SK-N-SH (cell line): ENCODE results near the gene PCBP3. TPM values are rescaled to one million over a fixed set of nuclear protein-coding genes. Genes with fewer than 3 reads are reported as not detected.

Experiments used
- CTCF ChIA-PET: fragments of 300-600, 350-600 bp; formaldehyde crosslinking; extraction: SDS; loops from one replicate; lab custom pipeline; 2021; lab: Yijun Ruan, JAX
- POLR2A ChIA-PET: fragments of 350-600 bp; sonication (Branson Sonifier 250); formaldehyde crosslinking; extraction: SDS; loops from one replicate; lab custom pipeline; 2020; ENCODE audit warnings: antibody characterized with exemption, inconsistent platforms; lab: Yijun Ruan, JAX
- DNase-seq: peaks from one replicate; pipeline ENCODE4 v3.0.0; 2012
- H2AFZ ChIP-seq: fragments of 200-600 bp; sonication (generic); 2 replicates; pipeline ENCODE4 v1.8.1; 2016; ENCODE audit warnings: antibody characterized with exemption, mild to moderate bottlenecking, low read depth
- H3F3A ChIP-seq: fragments of 200-600 bp; sonication (generic); replicated peaks from 2 replicates; pipeline ENCODE3; 2016; ENCODE audit warnings: antibody characterized with exemption, mild to moderate bottlenecking; ENCODE audit not compliant: insufficient read depth
- H3K27ac ChIP-seq, 2 experiments: fragments of 200-500 bp in 1 of 2; fragments of 200-600 bp in 1 of 2; sonication (Bioruptor generic) in 1 of 2; sonication (generic), shearing (Covaris generic) in 1 of 2; 2 replicates each; pipeline versions ENCODE4 v1.5.1 to v1.6.1; 2014 to 2016; ENCODE audit warnings: low read depth in 2 of 2, inconsistent platforms in 1 of 2, low read length in 1 of 2, mild to moderate bottlenecking in 1 of 2, mixed read lengths in 1 of 2
- H3K27me3 ChIP-seq: fragments of 200-600 bp; sonication (generic), shearing (Covaris generic); 2 replicates; pipeline ENCODE4 v1.6.1; 2016; ENCODE audit warnings: mixed run types; ENCODE audit not compliant: insufficient read depth
- H3K36me3 ChIP-seq, 2 experiments: fragments of 200-500 bp in 1 of 2; fragments of 200-600 bp in 1 of 2; sonication (Bioruptor generic) in 1 of 2; sonication (generic) in 1 of 2; replicated peaks in 1 of 2; 2 replicates each; pipeline versions ENCODE3 to v1.5.1; 2014 to 2016; ENCODE audit warnings: low read length in 1 of 2, mild to moderate bottlenecking in 1 of 2; ENCODE audit not compliant: insufficient read depth in 2 of 2, control insufficient read depth in 1 of 2
- H3K4me1 ChIP-seq, 2 experiments: fragments of 200-500 bp in 1 of 2; fragments of 200-600 bp in 1 of 2; sonication (Bioruptor generic) in 1 of 2; sonication (generic), shearing (Covaris generic) in 1 of 2; 2 replicates each; pipeline versions ENCODE4 v1.5.1 to v1.6.1; 2014 to 2016; ENCODE audit warnings: low read depth in 1 of 2, low read length in 1 of 2, mixed run types in 1 of 2; ENCODE audit not compliant: insufficient read depth in 2 of 2, control insufficient read depth in 1 of 2
- H3K4me2 ChIP-seq: fragments of 200-600 bp; sonication (generic), shearing (Covaris generic); 2 replicates; pipeline ENCODE4 v1.6.1; 2017; ENCODE audit warnings: mixed run types
- H3K4me3 ChIP-seq, 2 experiments: fragments of 200-500 bp in 1 of 2; fragments of 200-600 bp in 1 of 2; sonication (Bioruptor generic) in 1 of 2; sonication (generic), shearing (Covaris generic) in 1 of 2; 2 replicates each; pipeline versions ENCODE4 v1.5.1 to v1.8.1; 2014 to 2016; ENCODE audit warnings: low read depth in 2 of 2, inconsistent platforms in 1 of 2, low read length in 1 of 2, mild to moderate bottlenecking in 1 of 2, mixed read lengths in 1 of 2, moderate library complexity in 1 of 2
- H3K79me2 ChIP-seq: fragments of 200-600 bp; sonication (generic); 2 replicates; pipeline ENCODE4 v1.8.1; 2017; ENCODE audit warnings: mild to moderate bottlenecking; ENCODE audit not compliant: insufficient read depth
- H3K9ac ChIP-seq: fragments of 200-600 bp; sonication (generic); 2 replicates; pipeline ENCODE4 v1.6.1; 2017; ENCODE audit warnings: mixed run types
- H3K9me2 ChIP-seq: fragments of 200-600 bp; sonication (generic); 2 replicates; pipeline ENCODE4 v1.6.1; 2017; ENCODE audit warnings: mixed run types
- H3K9me3 ChIP-seq: fragments of 200-600 bp; sonication (generic); 2 replicates; pipeline ENCODE4 v1.6.1; 2017; ENCODE audit warnings: mixed run types, mild to moderate bottlenecking, moderate library complexity
- H4K20me1 ChIP-seq: fragments of 200-600 bp; sonication (generic); 2 replicates; pipeline ENCODE4 v1.6.1; 2017; ENCODE audit warnings: mild to moderate bottlenecking, mixed run types; ENCODE audit not compliant: insufficient read depth
- EP300 ChIP-seq, 2 experiments: IDR thresholded peaks; 2 replicates each; pipeline versions ENCODE4 v1.4.0 to v1.6.1; 2012; ENCODE audit warnings: borderline replicate concordance in 1 of 2, low read depth in 1 of 2, low read length in 1 of 2
- FOXM1 ChIP-seq: IDR thresholded peaks from 2 replicates; pipeline ENCODE4 v1.4.0; 2012; ENCODE audit warnings: low read depth, mild to moderate bottlenecking
- GATA2 ChIP-seq: sonication (generic); formaldehyde crosslinking; IDR thresholded peaks from 2 replicates; pipeline ENCODE4 v1.5.0; 2020; ENCODE audit warnings: mild to moderate bottlenecking, missing genetic modification reagents
- RFX5 ChIP-seq: IDR thresholded peaks from 2 replicates; pipeline ENCODE4 v1.6.1; 2012; ENCODE audit warnings: mild to moderate bottlenecking, improper control_type of control experiment, low read length
- RXRA ChIP-seq: IDR thresholded peaks from 2 replicates; pipeline ENCODE4 v1.4.0; 2012; ENCODE audit warnings: low read depth, mild to moderate bottlenecking, borderline replicate concordance
- YY1 ChIP-seq: IDR thresholded peaks from 2 replicates; pipeline ENCODE4 v1.4.0; 2012; ENCODE audit warnings: low read depth, mild to moderate bottlenecking
- WGBS: methylation state at CpG from one replicate; pipeline ENCODE4 v1.1.6; 2017; ENCODE audit warnings: low lambda C conversion rate; 5-methylcytosine and 5-hydroxymethylcytosine counted together
- polyA plus RNA-seq, 3 experiments: library from polyadenylated mRNA; depleted of rRNA; stranded (reverse); fragments of >200 nt; gene quantifications; 2 replicates each; pipeline ENCODE4 v1.2.3, GENCODE V29; 2012
- TF ChIP-seq, protein P1 (sequence below): IDR thresholded peaks from 2 replicates; pipeline ENCODE4; 2012
- TF ChIP-seq, protein P2 (sequence below): fragments of 200-600 bp; sonication (generic); IDR thresholded peaks from 2 replicates; pipeline ENCODE4 v1.6.1; 2017; ENCODE audit warnings: antibody characterized with exemption, mild to moderate bottlenecking, moderate library complexity
- TF ChIP-seq, protein P3 (sequence below): IDR thresholded peaks from 2 replicates; pipeline ENCODE4 v1.6.1; 2012; ENCODE audit warnings: mild to moderate bottlenecking, low read depth, low read length, moderate library complexity

PCBP3 gene
- polyA plus RNA-seq, 1 of the 3 experiments (the other 2 are of a cell fraction) = 9.5 TPM

DNA sequence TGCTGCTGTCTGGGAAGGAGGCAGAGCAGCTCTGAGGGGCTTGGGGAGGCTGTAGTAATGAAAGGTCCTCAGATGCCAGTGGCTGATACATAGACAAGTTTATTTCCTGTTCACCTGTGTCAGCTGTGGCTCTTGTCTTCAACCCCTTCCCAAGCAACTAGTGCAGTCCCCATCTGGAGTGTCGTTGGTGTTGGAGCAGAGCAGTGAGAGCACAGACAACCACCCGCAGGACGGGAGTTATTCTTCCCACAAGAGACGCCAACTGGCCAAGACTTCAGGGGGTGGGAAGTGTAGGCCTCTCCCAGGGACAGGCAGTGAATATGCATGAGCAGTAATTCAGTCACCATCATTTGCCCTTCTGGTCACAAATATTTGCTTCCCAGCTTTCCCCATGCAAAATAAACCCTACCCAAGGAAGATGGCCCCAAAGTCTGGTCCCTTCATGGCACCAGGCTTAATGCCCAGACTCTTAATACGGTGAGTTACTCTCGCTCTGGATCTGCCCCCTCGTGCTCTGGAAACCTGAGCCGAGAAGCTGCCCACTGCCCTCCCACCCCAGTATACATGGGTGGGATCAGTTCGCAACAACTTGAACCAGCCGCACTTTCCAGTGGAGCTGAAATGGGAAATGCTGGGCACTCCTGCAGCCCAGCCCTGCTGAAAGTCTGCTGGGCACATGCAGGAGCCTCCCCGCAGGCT is 184.5 kb downstream of the PCBP3 start:
- no peaks in the 10 kb centered on the region for H3K79me2 ChIP-seq
- no peaks in the 10 kb centered on the region for H4K20me1 ChIP-seq
- DNase-seq = no peak
- no peaks in the 10 kb centered on the region for H3K9me2 ChIP-seq
- ChIA-PET CTCF (interaction anchor here (0.9 to 4.0 kb wide), 5 partner anchors 46 to 388 kb away, joined by 3 to 27 read pairs (median 5); no protein-coding TSS in a partner anchor), POLR2A (no interaction called here)
- peaks cover 0 to 33% of the 10 kb centered on the region in 2 experiments; a peak in 1 of 4 replicates for H3K4me1 ChIP-seq
- H2AFZ ChIP-seq = no peak overlapping the region
- no peaks in the 10 kb centered on the region for H3K36me3 ChIP-seq
- H3K27ac ChIP-seq = no peak overlapping the region
- H3K4me3 ChIP-seq = no peak overlapping the region
- H3K9ac ChIP-seq = no peak overlapping the region
- H3K4me2 ChIP-seq = no peak overlapping the region
- WGBS = 92% methylated on average over 10 of the region's 11 CpGs
- TF ChIP-seq FOXM1 (no peak), GATA2 (CRISPR knock-in tag) (no peak), YY1 (no peak), RFX5 (no peak), RXRA (no peak), EP300 (IDR thresholded peaks at IDR 0.05; ENCODE audit: borderline replicate concordance in 1 of 2, low read depth in 1 of 2, low read length in 1 of 2) (no peak)
- TF ChIP-seq, protein P1, sequence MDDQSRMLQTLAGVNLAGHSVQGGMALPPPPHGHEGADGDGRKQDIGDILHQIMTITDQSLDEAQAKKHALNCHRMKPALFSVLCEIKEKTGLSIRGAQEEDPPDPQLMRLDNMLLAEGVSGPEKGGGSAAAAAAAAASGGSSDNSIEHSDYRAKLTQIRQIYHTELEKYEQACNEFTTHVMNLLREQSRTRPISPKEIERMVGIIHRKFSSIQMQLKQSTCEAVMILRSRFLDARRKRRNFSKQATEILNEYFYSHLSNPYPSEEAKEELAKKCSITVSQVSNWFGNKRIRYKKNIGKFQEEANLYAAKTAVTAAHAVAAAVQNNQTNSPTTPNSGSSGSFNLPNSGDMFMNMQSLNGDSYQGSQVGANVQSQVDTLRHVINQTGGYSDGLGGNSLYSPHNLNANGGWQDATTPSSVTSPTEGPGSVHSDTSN = no peak
- TF ChIP-seq, protein P2, sequence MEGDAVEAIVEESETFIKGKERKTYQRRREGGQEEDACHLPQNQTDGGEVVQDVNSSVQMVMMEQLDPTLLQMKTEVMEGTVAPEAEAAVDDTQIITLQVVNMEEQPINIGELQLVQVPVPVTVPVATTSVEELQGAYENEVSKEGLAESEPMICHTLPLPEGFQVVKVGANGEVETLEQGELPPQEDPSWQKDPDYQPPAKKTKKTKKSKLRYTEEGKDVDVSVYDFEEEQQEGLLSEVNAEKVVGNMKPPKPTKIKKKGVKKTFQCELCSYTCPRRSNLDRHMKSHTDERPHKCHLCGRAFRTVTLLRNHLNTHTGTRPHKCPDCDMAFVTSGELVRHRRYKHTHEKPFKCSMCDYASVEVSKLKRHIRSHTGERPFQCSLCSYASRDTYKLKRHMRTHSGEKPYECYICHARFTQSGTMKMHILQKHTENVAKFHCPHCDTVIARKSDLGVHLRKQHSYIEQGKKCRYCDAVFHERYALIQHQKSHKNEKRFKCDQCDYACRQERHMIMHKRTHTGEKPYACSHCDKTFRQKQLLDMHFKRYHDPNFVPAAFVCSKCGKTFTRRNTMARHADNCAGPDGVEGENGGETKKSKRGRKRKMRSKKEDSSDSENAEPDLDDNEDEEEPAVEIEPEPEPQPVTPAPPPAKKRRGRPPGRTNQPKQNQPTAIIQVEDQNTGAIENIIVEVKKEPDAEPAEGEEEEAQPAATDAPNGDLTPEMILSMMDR = no peak
- TF ChIP-seq, protein P3, sequence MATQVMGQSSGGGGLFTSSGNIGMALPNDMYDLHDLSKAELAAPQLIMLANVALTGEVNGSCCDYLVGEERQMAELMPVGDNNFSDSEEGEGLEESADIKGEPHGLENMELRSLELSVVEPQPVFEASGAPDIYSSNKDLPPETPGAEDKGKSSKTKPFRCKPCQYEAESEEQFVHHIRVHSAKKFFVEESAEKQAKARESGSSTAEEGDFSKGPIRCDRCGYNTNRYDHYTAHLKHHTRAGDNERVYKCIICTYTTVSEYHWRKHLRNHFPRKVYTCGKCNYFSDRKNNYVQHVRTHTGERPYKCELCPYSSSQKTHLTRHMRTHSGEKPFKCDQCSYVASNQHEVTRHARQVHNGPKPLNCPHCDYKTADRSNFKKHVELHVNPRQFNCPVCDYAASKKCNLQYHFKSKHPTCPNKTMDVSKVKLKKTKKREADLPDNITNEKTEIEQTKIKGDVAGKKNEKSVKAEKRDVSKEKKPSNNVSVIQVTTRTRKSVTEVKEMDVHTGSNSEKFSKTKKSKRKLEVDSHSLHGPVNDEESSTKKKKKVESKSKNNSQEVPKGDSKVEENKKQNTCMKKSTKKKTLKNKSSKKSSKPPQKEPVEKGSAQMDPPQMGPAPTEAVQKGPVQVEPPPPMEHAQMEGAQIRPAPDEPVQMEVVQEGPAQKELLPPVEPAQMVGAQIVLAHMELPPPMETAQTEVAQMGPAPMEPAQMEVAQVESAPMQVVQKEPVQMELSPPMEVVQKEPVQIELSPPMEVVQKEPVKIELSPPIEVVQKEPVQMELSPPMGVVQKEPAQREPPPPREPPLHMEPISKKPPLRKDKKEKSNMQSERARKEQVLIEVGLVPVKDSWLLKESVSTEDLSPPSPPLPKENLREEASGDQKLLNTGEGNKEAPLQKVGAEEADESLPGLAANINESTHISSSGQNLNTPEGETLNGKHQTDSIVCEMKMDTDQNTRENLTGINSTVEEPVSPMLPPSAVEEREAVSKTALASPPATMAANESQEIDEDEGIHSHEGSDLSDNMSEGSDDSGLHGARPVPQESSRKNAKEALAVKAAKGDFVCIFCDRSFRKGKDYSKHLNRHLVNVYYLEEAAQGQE = no peak
- no peaks in the 10 kb centered on the region for H3F3A ChIP-seq
- no peaks in the 10 kb centered on the region for H3K27me3 ChIP-seq
- no peaks in the 10 kb centered on the region for H3K9me3 ChIP-seq
